ENCODE results near the gene GLIS2.

DNA sequence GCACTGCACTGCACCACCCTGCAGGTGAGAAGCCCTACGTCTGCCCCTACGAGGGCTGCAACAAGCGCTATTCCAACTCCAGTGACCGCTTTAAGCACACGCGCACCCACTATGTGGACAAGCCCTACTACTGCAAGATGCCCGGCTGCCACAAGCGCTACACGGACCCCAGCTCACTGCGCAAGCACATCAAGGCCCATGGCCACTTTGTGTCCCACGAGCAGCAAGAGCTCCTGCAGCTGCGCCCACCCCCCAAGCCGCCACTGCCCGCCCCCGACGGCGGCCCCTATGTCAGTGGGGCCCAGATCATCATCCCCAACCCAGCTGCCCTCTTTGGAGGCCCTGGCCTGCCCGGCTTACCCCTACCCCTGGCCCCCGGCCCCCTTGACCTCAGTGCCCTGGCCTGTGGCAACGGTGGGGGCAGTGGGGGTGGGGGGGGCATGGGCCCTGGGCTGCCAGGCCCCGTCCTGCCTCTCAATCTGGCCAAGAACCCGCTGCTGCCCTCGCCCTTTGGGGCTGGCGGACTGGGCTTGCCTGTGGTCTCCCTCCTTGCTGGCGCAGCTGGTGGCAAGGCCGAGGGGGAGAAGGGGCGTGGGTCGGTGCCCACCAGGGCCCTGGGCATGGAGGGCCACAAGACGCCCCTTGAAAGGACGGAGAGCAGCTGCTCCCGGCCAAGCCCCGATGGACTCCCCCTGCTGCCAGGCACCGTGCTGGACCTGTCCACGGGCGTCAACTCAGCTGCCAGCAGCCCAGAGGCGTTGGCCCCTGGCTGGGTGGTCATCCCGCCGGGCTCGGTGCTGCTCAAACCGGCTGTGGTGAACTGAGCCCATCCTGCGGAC is 21.1 kb downstream of the GLIS2 start:
- TF ChIP-seq, protein P1, sequence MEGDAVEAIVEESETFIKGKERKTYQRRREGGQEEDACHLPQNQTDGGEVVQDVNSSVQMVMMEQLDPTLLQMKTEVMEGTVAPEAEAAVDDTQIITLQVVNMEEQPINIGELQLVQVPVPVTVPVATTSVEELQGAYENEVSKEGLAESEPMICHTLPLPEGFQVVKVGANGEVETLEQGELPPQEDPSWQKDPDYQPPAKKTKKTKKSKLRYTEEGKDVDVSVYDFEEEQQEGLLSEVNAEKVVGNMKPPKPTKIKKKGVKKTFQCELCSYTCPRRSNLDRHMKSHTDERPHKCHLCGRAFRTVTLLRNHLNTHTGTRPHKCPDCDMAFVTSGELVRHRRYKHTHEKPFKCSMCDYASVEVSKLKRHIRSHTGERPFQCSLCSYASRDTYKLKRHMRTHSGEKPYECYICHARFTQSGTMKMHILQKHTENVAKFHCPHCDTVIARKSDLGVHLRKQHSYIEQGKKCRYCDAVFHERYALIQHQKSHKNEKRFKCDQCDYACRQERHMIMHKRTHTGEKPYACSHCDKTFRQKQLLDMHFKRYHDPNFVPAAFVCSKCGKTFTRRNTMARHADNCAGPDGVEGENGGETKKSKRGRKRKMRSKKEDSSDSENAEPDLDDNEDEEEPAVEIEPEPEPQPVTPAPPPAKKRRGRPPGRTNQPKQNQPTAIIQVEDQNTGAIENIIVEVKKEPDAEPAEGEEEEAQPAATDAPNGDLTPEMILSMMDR (IDR thresholded peaks at IDR 0.05 in 8 of 11, conservative IDR thresholded peaks at IDR 0.05 in 3 of 11), result no peak
- no peak for TF ChIP-seq POLR2A (IDR thresholded peaks at IDR 0.05)
- peak in 1 of 3 donors; percentile 36 for TF ChIP-seq POLR2AphosphoS5 (IDR thresholded peaks at IDR 0.05)
